Left ventricle myocardium inferior (tissue), 1 donor: Measurements from ENCODE around the gene POLRMT. TPM values are rescaled to one million over a fixed set of nuclear protein-coding genes. Genes with fewer than 3 reads are reported as not detected.
"Not testable (repeated sequence)": the region's sequence is repeated elsewhere in the genome, so short reads cannot be mapped to it uniquely, and the experiment has no call there.

Experiments used
- DNase-seq: peaks from one replicate; pipeline ENCODE4 v3.0.0-alpha.2; 2020
- H3K27ac ChIP-seq: fragments of 200-600 bp; replicated peaks from 2 replicates; pipeline ENCODE4 v1.8.0; 2021
- H3K27me3 ChIP-seq: fragments of 200-600 bp; 2 replicates; pipeline ENCODE4 v1.8.0; 2021; ENCODE audit warnings: low read depth
- H3K36me3 ChIP-seq: fragments of 200-600 bp; 2 replicates; pipeline ENCODE4 v1.8.0; 2021
- H3K4me1 ChIP-seq: fragments of 200-600 bp; 2 replicates; pipeline ENCODE4 v1.8.0; 2021
- H3K4me3 ChIP-seq: fragments of 200-600 bp; 2 replicates; pipeline ENCODE4 v1.8.0; 2021; ENCODE audit warnings: mild to moderate bottlenecking, moderate library complexity
- H3K9me3 ChIP-seq: fragments of 200-600 bp; replicated peaks from 2 replicates; pipeline ENCODE4 v1.8.0; 2021
- CTCF ChIP-seq: fragments of 200-600 bp; IDR thresholded peaks from 2 replicates; pipeline ENCODE4 v1.8.0; 2021; ENCODE audit warnings: antibody characterized with exemption, mild to moderate bottlenecking, borderline replicate concordance
- intact Hi-C: fragments of 100-400 bp; cut with micrococcal nuclease; formaldehyde crosslinking; loops from one replicate; pipeline ENCODE4 v1.11.0; 2022
- total RNA-seq: library from RNA; stranded (reverse); fragmentation: NEBNext Ultra II Directional; extraction: Animal tissue kit (Norgen Biotek cat#: 25700); gene quantifications from one replicate; pipeline ENCODE4 v1.2.1, GENCODE V29; 2021
- donor health status: DM: no; HTN: yes; CAD: no; lungs with severe emphysema.

POLRMT gene
- total RNA-seq, 1 donor from 2014 or later, result 54.3 TPM

GRCh38 chr19:609004-609346 lies 24.4 kb downstream of the POLRMT start:
- Histone ChIP-seq H3K27ac (peak overlapping the region; percentile 44), H3K36me3 (no peaks in the 10 kb centered on the region), H3K9me3 (no peaks in the 10 kb centered on the region), H3K27me3 (peaks cover 4% of the 10 kb centered on the region), H3K4me3 (no peak overlapping the region), H3K4me1 (peaks cover 30% of the 10 kb centered on the region)
- peak; percentile 65 for DNase-seq
- no peak for TF ChIP-seq CTCF
- intact Hi-C loops, result no loop called here

- H3K36me3 ChIP-seq, result no peaks in the 10 kb centered on the region
- peaks cover 30% of the 10 kb centered on the region for H3K4me1 ChIP-seq
- no peaks in the 10 kb centered on the region for H3K9me3 ChIP-seq
- no peak for TF ChIP-seq CTCF
- peaks cover 4% of the 10 kb centered on the region for H3K27me3 ChIP-seq
- intact Hi-C loops, result no loop called here
- no peak overlapping the region for H3K4me3 ChIP-seq
- H3K27ac ChIP-seq, result peak overlapping the region; percentile 44
- no peak for DNase-seq
Observed at GRCh38 chr19:608155-609003, 25.0 kb downstream of the POLRMT start.

- H3K4me3 ChIP-seq, result no peak overlapping the region
- H3K36me3 ChIP-seq, result no peaks in the 10 kb centered on the region
- no peak for TF ChIP-seq CTCF
- no peaks in the 10 kb centered on the region for H3K27me3 ChIP-seq
- intact Hi-C loops, result no loop called here
- H3K9me3 ChIP-seq, result no peaks in the 10 kb centered on the region
- no peak for DNase-seq
- H3K27ac ChIP-seq, result no peak overlapping the region
- H3K4me1 ChIP-seq, result peaks cover 36% of the 10 kb centered on the region
Observed at GRCh38 chr19:607301-608154, 25.8 kb downstream of the POLRMT start.

- DNase-seq, H3K4me3 ChIP-seq, H3K27me3 ChIP-seq, H3K27ac ChIP-seq, intact Hi-C loops, H3K36me3 ChIP-seq, H3K9me3 ChIP-seq: not testable (repeated sequence)
- H3K4me1 ChIP-seq, result peaks cover 26% of the 10 kb centered on the region
Observed at GRCh38 chr19:605061-605971, 28.0 kb downstream of the POLRMT start.

- Histone ChIP-seq H3K4me1 (peaks cover 18% of the 10 kb centered on the region), H3K9me3 (no peaks in the 10 kb centered on the region), H3K36me3 (no peaks in the 10 kb centered on the region), H3K4me3 (no peak overlapping the region), H3K27ac (no peak overlapping the region), H3K27me3 (no peaks in the 10 kb centered on the region)
- TF ChIP-seq CTCF, result no peak
- no peak for DNase-seq
- intact Hi-C loops, result no loop called here
Observed at GRCh38 chr19:604355-604754, 29.0 kb downstream of the POLRMT start.

- H3K27me3 ChIP-seq, DNase-seq, intact Hi-C loops, H3K36me3 ChIP-seq, H3K27ac ChIP-seq, H3K9me3 ChIP-seq, H3K4me3 ChIP-seq: not testable (repeated sequence)
- H3K4me1 ChIP-seq, result peaks cover 13% of the 10 kb centered on the region
Observed at GRCh38 chr19:603779-604178, 29.6 kb downstream of the POLRMT start.

- H3K27me3 ChIP-seq, H3K36me3 ChIP-seq, intact Hi-C loops, H3K4me1 ChIP-seq, H3K4me3 ChIP-seq, H3K9me3 ChIP-seq, DNase-seq: not testable (repeated sequence)
- H3K27ac ChIP-seq, result peak overlapping the region; percentile 58
Observed at GRCh38 chr19:603302-603639, 30.1 kb downstream of the POLRMT start.
